WTC11 (cell line): ENCODE data around the gene RSRC1.

ENCODE experiments used
- AR ChIP-seq: fragments of 250-450 bp; sonication (Bioruptor Pico); IDR thresholded peaks from 2 replicates; pipeline ENCODE4 v1.9.0; 2021; ENCODE audit warnings: mild to moderate bottlenecking
- NFE2L1 ChIP-seq: sonication (generic); formaldehyde crosslinking; IDR thresholded peaks from 2 replicates; pipeline ENCODE4 v1.8.1; 2023; ENCODE audit warnings: missing genetic modification reagents
- ZNF263 ChIP-seq: sonication (generic); formaldehyde crosslinking; IDR thresholded peaks from 2 replicates; pipeline ENCODE4 v1.8.1; 2022; ENCODE audit warnings: low read depth, mild to moderate bottlenecking, moderate library complexity, missing genetic modification reagents

- TF ChIP-seq AR (no peak), ZNF263 (CRISPR knock-in tag) (no peak), NFE2L1 (CRISPR knock-in tag) (no peak)
These were observed 229.7 kb downstream of the RSRC1 start for GRCh38 chr3:158339638-158340037.
